ENCODE data around the gene ALOX5AP. TPM values are rescaled to one million over a fixed set of nuclear protein-coding genes. Genes with fewer than 3 reads are reported as not detected.

The ALOX5AP gene
- total RNA-seq, 1 experiment from 2014 or later = not detected

DNA sequence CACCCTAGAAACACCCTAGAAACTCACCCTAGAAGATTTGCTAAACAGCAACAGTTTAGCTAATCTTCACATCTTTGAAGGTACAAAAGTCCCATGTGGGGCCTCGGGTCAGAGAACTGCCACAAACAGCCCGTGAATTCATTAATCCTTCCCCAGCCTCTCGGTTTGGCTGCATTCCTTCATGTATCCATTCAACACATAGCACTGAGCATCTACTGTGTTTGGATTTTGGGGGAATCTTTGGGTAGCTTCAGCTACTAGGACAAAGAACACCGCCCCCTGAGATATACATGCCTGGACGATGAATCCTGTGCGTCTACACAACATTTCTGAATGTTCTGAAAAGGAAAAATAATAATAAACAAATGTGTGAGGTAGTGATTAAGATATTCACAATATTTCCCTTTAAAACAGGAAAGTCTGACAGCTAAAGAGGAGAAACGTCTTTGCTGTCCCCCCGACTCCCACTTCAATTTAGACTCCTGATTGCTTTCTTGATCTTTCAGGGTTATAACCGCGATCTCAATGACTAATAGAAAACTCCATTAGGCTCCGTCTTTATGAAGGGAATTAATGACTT is 63.5 kb downstream of the ALOX5AP start:
- H3K9me3 Mint-ChIP-seq (ENCODE audit: low read depth, unreplicated experiment) = no peaks in the 10 kb centered on the region
- no peaks in the 10 kb centered on the region for H3K27me3 Mint-ChIP-seq (ENCODE audit: unreplicated experiment)
- H3K4me1 Mint-ChIP-seq (ENCODE audit: low read depth, unreplicated experiment) = peaks cover 26% of the 10 kb centered on the region
- H3K27ac Mint-ChIP-seq (ENCODE audit: unreplicated experiment) = no peak overlapping the region
- H3K4me3 Mint-ChIP-seq (ENCODE audit: low read depth, unreplicated experiment) = no peak overlapping the region
- TF ChIP-seq, protein P1, sequence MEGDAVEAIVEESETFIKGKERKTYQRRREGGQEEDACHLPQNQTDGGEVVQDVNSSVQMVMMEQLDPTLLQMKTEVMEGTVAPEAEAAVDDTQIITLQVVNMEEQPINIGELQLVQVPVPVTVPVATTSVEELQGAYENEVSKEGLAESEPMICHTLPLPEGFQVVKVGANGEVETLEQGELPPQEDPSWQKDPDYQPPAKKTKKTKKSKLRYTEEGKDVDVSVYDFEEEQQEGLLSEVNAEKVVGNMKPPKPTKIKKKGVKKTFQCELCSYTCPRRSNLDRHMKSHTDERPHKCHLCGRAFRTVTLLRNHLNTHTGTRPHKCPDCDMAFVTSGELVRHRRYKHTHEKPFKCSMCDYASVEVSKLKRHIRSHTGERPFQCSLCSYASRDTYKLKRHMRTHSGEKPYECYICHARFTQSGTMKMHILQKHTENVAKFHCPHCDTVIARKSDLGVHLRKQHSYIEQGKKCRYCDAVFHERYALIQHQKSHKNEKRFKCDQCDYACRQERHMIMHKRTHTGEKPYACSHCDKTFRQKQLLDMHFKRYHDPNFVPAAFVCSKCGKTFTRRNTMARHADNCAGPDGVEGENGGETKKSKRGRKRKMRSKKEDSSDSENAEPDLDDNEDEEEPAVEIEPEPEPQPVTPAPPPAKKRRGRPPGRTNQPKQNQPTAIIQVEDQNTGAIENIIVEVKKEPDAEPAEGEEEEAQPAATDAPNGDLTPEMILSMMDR (IDR thresholded peaks at IDR 0.05; ENCODE audit: unreplicated experiment) = no peak
- H3K36me3 Mint-ChIP-seq (ENCODE audit: insufficient read depth, unreplicated experiment) = no peaks in the 10 kb centered on the region
- intact Hi-C loops (cut with micrococcal nuclease; ENCODE audit: unreplicated experiment) = loop anchor here (5.0 kb wide), 1 partner anchor 57 kb away; no protein-coding TSS in a partner anchor
- CTCF ChIA-PET = no interaction called here
- DNase-seq = no peak
- BruUV-seq (replicated peaks) = no TSS peak

DNA sequence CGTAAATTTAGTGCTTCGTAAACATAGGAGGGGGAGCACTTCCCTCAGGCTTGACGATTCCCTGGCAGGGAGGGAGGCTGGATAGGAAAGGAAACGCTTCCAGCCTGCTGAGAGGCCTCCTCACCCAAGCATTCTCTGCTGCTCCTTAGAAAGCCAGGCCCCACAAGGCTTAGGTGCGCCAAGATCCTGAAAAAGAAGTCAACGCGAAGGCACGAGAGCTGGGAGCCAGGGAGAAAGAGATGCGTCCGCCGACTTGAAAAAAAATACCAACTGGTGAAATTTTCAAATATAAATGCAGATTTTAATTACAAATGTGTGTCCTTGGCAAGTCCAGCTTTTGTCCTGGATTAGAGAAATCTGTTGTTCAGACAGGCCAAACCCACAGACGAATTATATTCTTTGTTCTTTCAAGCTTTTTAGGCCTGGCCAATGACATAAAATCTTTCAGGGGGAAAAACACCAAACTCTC is 64.0 kb downstream of the ALOX5AP start:
- no peak for DNase-seq
- intact Hi-C loops (cut with micrococcal nuclease; ENCODE audit: unreplicated experiment) = loop anchor here (5.0 kb wide), 1 partner anchor 57 kb away; no protein-coding TSS in a partner anchor
- no TSS peak for BruUV-seq (replicated peaks)
- Mint-ChIP-seq H3K4me1 (ENCODE audit: low read depth, unreplicated experiment) (peaks cover 28% of the 10 kb centered on the region), H3K27me3 (ENCODE audit: unreplicated experiment) (no peaks in the 10 kb centered on the region), H3K9me3 (ENCODE audit: low read depth, unreplicated experiment) (no peaks in the 10 kb centered on the region), H3K36me3 (ENCODE audit: insufficient read depth, unreplicated experiment) (no peaks in the 10 kb centered on the region), H3K4me3 (ENCODE audit: low read depth, unreplicated experiment) (no peak overlapping the region), H3K27ac (ENCODE audit: unreplicated experiment) (no peak overlapping the region)
- CTCF ChIA-PET = no interaction called here
- TF ChIP-seq, protein P1 (IDR thresholded peaks at IDR 0.05; ENCODE audit: unreplicated experiment) = no peak

DNA sequence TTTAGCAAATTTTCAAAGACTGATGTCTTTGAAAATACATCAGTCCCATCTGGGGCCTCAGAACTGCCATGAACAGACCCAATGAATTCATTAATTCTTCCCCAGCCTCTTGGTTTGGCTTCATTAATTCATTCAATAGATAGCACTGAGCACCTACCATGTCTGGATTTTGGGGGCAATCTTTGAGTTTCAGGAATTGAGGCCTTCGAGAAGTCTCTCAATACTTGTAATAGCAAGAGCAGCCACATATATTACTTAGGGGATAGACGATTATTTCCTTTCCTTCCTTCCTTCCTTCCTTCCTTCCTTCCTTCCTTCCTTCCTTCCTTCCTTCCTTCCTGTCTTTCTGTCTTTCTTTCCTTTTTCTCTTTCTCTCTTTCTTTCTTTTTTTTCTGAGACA is 64.8 kb downstream of the ALOX5AP start:
- intact Hi-C loops (cut with micrococcal nuclease; ENCODE audit: unreplicated experiment) = loop anchor here (5.0 to 10.0 kb wide), 2 partner anchors 123 to 215 kb away; no protein-coding TSS in a partner anchor
- TF ChIP-seq, protein P1 (IDR thresholded peaks at IDR 0.05; ENCODE audit: unreplicated experiment) = no peak
- no TSS peak for BruUV-seq (replicated peaks)
- Mint-ChIP-seq H3K4me1 (ENCODE audit: low read depth, unreplicated experiment) (peaks cover 34% of the 10 kb centered on the region), H3K27ac (ENCODE audit: unreplicated experiment) (no peak overlapping the region), H3K4me3 (ENCODE audit: low read depth, unreplicated experiment) (no peak overlapping the region), H3K9me3 (ENCODE audit: low read depth, unreplicated experiment) (no peaks in the 10 kb centered on the region), H3K36me3 (ENCODE audit: insufficient read depth, unreplicated experiment) (no peaks in the 10 kb centered on the region), H3K27me3 (ENCODE audit: unreplicated experiment) (no peaks in the 10 kb centered on the region)
- DNase-seq = no peak
- CTCF ChIA-PET = no interaction called here

DNA sequence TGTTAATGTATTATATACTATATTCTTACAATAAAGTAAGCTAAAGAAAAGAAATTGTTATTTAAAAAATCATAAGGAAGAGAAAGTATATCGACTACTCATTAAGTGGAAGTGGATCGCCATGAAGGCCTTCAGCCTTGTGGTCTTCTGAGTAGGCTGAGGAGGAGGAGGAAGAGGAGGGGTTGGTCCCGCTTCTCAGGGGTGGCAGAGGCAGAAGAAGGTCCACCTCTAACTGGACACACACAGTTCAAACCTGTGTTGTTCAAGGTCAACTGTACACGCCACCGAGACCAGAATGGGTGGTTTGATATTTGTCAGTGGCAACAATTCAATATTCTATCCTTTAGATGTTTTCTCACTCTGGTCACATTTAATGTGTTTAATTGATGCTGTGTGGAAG is 67.2 kb downstream of the ALOX5AP start:
- no peaks in the 10 kb centered on the region for H3K27me3 Mint-ChIP-seq (ENCODE audit: unreplicated experiment)
- CTCF ChIA-PET = no interaction called here
- no peaks in the 10 kb centered on the region for H3K36me3 Mint-ChIP-seq (ENCODE audit: insufficient read depth, unreplicated experiment)
- BruUV-seq (replicated peaks) = no TSS peak
- TF ChIP-seq, protein P1 (IDR thresholded peaks at IDR 0.05; ENCODE audit: unreplicated experiment) = no peak
- intact Hi-C loops (cut with micrococcal nuclease; ENCODE audit: unreplicated experiment) = loop anchor here (5.0 to 10.0 kb wide), 2 partner anchors 125 to 212 kb away; no protein-coding TSS in a partner anchor
- no peak overlapping the region for H3K4me3 Mint-ChIP-seq (ENCODE audit: low read depth, unreplicated experiment)
- DNase-seq = no peak
- no peak overlapping the region for H3K27ac Mint-ChIP-seq (ENCODE audit: unreplicated experiment)
- H3K4me1 Mint-ChIP-seq (ENCODE audit: low read depth, unreplicated experiment) = peaks cover 38% of the 10 kb centered on the region
- no peaks in the 10 kb centered on the region for H3K9me3 Mint-ChIP-seq (ENCODE audit: low read depth, unreplicated experiment)

Data from Calu3 (cell line).